Hindlimb muscle (tissue), 1 donor: ENCODE results near the gene CCSER1. TPM values are rescaled to one million over a fixed set of nuclear protein-coding genes. Genes with fewer than 3 reads are reported as not detected.

Source experiments
- DNase-seq: peaks from one replicate; pipeline ENCODE4 v3.0.0-alpha.2; 2013
- polyA plus RNA-seq: library from polyadenylated mRNA; unstranded; fragments of 120-200 nt; gene quantifications from one replicate; pipeline ENCODE4 v1.2.1, GENCODE V29; 2013; ENCODE audit not compliant: insufficient read length

The CCSER1 gene
- 0.37 TPM for polyA plus RNA-seq

GRCh38 chr4:90127223-90127705 lies at the start of gene CCSER1:
Gene CCSER1, plus strand, starts transcription at chr4:90127394.
- peak; percentile 40 for DNase-seq

- no peak for DNase-seq
Observed at GRCh38 chr4:90078440-90078839, 48.8 kb upstream of the CCSER1 start.

- no peak for DNase-seq
Observed at GRCh38 chr4:90080116-90080515, 47.1 kb upstream of the CCSER1 start.

GRCh38 chr4:90081432-90082144 lies 45.6 kb upstream of the CCSER1 start:
- no peak for DNase-seq

GRCh38 chr4:90082449-90082848 lies 44.7 kb upstream of the CCSER1 start:
- no peak for DNase-seq

- no peak for DNase-seq
Observed at GRCh38 chr4:90084277-90084966, 42.8 kb upstream of the CCSER1 start.

GRCh38 chr4:90084967-90085295 lies 42.3 kb upstream of the CCSER1 start:
- no peak for DNase-seq

GRCh38 chr4:90093526-90093925 lies 33.7 kb upstream of the CCSER1 start:
- DNase-seq: no peak

- DNase-seq: no peak
Observed at GRCh38 chr4:90095000-90095399, 32.2 kb upstream of the CCSER1 start.

- DNase-seq: no peak
Observed at GRCh38 chr4:90099812-90100211, 27.4 kb upstream of the CCSER1 start.

GRCh38 chr4:90103991-90104390 lies 23.2 kb upstream of the CCSER1 start:
- no peak for DNase-seq

- no peak for DNase-seq
Observed at GRCh38 chr4:90105274-90105673, 21.9 kb upstream of the CCSER1 start.

- no peak for DNase-seq
Observed at GRCh38 chr4:90112715-90113114, 14.5 kb upstream of the CCSER1 start.

GRCh38 chr4:90113881-90114457 lies 13.2 kb upstream of the CCSER1 start:
- DNase-seq: no peak

- DNase-seq: no peak
Observed at GRCh38 chr4:90118527-90119195, 8.5 kb upstream of the CCSER1 start.

- DNase-seq: no peak
Observed at GRCh38 chr4:90120037-90120436, 7.2 kb upstream of the CCSER1 start.

GRCh38 chr4:90120815-90121214 lies 6.4 kb upstream of the CCSER1 start:
- no peak for DNase-seq

- DNase-seq: no peak
Observed at GRCh38 chr4:90121676-90122354, 5.4 kb upstream of the CCSER1 start.

GRCh38 chr4:90122355-90122748 lies 4.8 kb upstream of the CCSER1 start:
- no peak for DNase-seq

- no peak for DNase-seq
Observed at GRCh38 chr4:90124276-90124675, 2.9 kb upstream of the CCSER1 start.

- no peak for DNase-seq
Observed at GRCh38 chr4:90126805-90127204, 389 bp upstream of the CCSER1 start.

GRCh38 chr4:90127706-90128345 lies 632 bp downstream of the CCSER1 start:
- peak; percentile 15 for DNase-seq
